WTC11 (cell line): Measurements from ENCODE around the gene TMEM9B. TPM values are rescaled to one million over a fixed set of nuclear protein-coding genes. Genes with fewer than 3 reads are reported as not detected.

Experiments
- ATAC-seq: fragments of 200-7000 bp; cut with Tn5 transposase; 2 replicates; pipeline ENCODE4 v1.10.0; 2021; ENCODE audit warnings: mild to moderate bottlenecking, moderate library complexity
- CTCF ChIA-PET: fragments of 300-600 bp; sonication (Branson Sonifier 250); formaldehyde crosslinking; loops from one replicate; lab custom pipeline; 2021; ENCODE audit warnings: antibody characterized with exemption; lab: Charles Lee
- POLR2A ChIA-PET: fragments of 350-600 bp; sonication (Branson Sonifier 250); formaldehyde crosslinking; loops from one replicate; lab custom pipeline; 2021; ENCODE audit warnings: antibody characterized with exemption; lab: Charles Lee
- DNase-seq: peaks from one replicate; pipeline ENCODE4 v3.0.0; 2021; ENCODE audit warnings: low spot score
- H3K27ac Mint-ChIP-seq: 2 replicates; pipeline ENCODE4 v1.8.0; 2021; ENCODE audit warnings: mixed read lengths
- H3K27me3 Mint-ChIP-seq: 2 replicates; pipeline ENCODE4 v1.8.0; 2021; ENCODE audit warnings: low read depth, mild to moderate bottlenecking, moderate library complexity, mixed read lengths
- H3K36me3 Mint-ChIP-seq: 2 replicates; pipeline ENCODE4 v1.8.0; 2021; ENCODE audit warnings: mixed read lengths
- H3K4me1 Mint-ChIP-seq: 2 replicates; pipeline ENCODE4 v1.8.0; 2022; ENCODE audit warnings: mixed read lengths
- H3K4me3 Mint-ChIP-seq: 2 replicates; pipeline ENCODE4 v1.8.0; 2021; ENCODE audit warnings: mild to moderate bottlenecking, moderate library complexity, mixed read lengths
- H3K9me3 Mint-ChIP-seq: 2 replicates; pipeline ENCODE4 v1.8.0; 2021; ENCODE audit warnings: mixed read lengths
- CREM ChIP-seq: sonication (generic); formaldehyde crosslinking; IDR thresholded peaks from 2 replicates; pipeline ENCODE4 v1.8.1; 2022; ENCODE audit warnings: mild to moderate bottlenecking, missing genetic modification reagents, moderate library complexity
- ESRRA ChIP-seq: sonication (generic); formaldehyde crosslinking; IDR thresholded peaks from 2 replicates; pipeline ENCODE4 v1.8.1; 2022; ENCODE audit warnings: mild to moderate bottlenecking, missing genetic modification reagents, borderline replicate concordance
- IRF1 ChIP-seq: sonication (generic); formaldehyde crosslinking; IDR thresholded peaks from 2 replicates; pipeline ENCODE4 v1.8.0; 2023; ENCODE audit warnings: missing genetic modification reagents
- MLX ChIP-seq: sonication (generic); formaldehyde crosslinking; IDR thresholded peaks from 2 replicates; pipeline ENCODE4 v1.8.1; 2023; ENCODE audit warnings: mild to moderate bottlenecking, missing genetic modification reagents, moderate library complexity
- MXD4 ChIP-seq: fragments of 250-450 bp; sonication (Bioruptor Pico); IDR thresholded peaks from 2 replicates; pipeline ENCODE4 v1.8.0; 2021; ENCODE audit warnings: mild to moderate bottlenecking, moderate library complexity, borderline replicate concordance
- MYBL2 ChIP-seq: sonication (generic); formaldehyde crosslinking; IDR thresholded peaks from 2 replicates; pipeline ENCODE4 v1.8.1; 2023; ENCODE audit warnings: mild to moderate bottlenecking, moderate library complexity, missing genetic modification reagents
- NR1H2 ChIP-seq: sonication (generic); formaldehyde crosslinking; IDR thresholded peaks from 2 replicates; pipeline ENCODE4 v1.9.0; 2021; ENCODE audit warnings: mild to moderate bottlenecking, moderate library complexity, missing genetic modification reagents
- NR2C2 ChIP-seq: sonication (generic); formaldehyde crosslinking; IDR thresholded peaks from 2 replicates; pipeline ENCODE4 v1.8.0; 2022; ENCODE audit warnings: mild to moderate bottlenecking, missing genetic modification reagents
- NR3C1 ChIP-seq: sonication (generic); formaldehyde crosslinking; conservative IDR thresholded peaks from 2 replicates; pipeline ENCODE4 v1.8.1; 2023; ENCODE audit warnings: low read depth, mild to moderate bottlenecking, missing genetic modification reagents
- SOX15 ChIP-seq: fragments of 250-450 bp; sonication (Bioruptor Pico); IDR thresholded peaks from 2 replicates; pipeline ENCODE4 v1.9.0; 2021; ENCODE audit warnings: mild to moderate bottlenecking
- USF1 ChIP-seq: sonication (generic); formaldehyde crosslinking; IDR thresholded peaks from 2 replicates; pipeline ENCODE4 v1.8.0; 2022; ENCODE audit warnings: mild to moderate bottlenecking, missing genetic modification reagents
- ZNF121 ChIP-seq: sonication (generic); formaldehyde crosslinking; IDR thresholded peaks from 2 replicates; pipeline ENCODE4 v1.8.0; 2023; ENCODE audit warnings: missing genetic modification reagents
- ZNF138 ChIP-seq: sonication (generic); formaldehyde crosslinking; conservative IDR thresholded peaks from 2 replicates; pipeline ENCODE4 v1.8.1; 2022; ENCODE audit warnings: mild to moderate bottlenecking, moderate library complexity, missing genetic modification reagents
- ZNF263 ChIP-seq: sonication (generic); formaldehyde crosslinking; IDR thresholded peaks from 2 replicates; pipeline ENCODE4 v1.8.1; 2022; ENCODE audit warnings: low read depth, mild to moderate bottlenecking, moderate library complexity, missing genetic modification reagents
- total RNA-seq: library from RNA; stranded (reverse); gene quantifications from 3 replicates; pipeline ENCODE4 v1.2.3, GENCODE V29; 2021
- TF ChIP-seq, protein P1 (sequence below): fragments of 250-450 bp; sonication (Bioruptor Pico); IDR thresholded peaks from 2 replicates; pipeline ENCODE4 v1.8.0; 2021; ENCODE audit warnings: mild to moderate bottlenecking
- TF ChIP-seq, protein P2 (sequence below): sonication (generic); formaldehyde crosslinking; IDR thresholded peaks from 2 replicates; pipeline ENCODE4 v1.8.1; 2022; ENCODE audit warnings: mild to moderate bottlenecking, moderate library complexity, missing genetic modification reagents
- TF ChIP-seq, protein P3 (sequence below): sonication (generic); formaldehyde crosslinking; conservative IDR thresholded peaks from 2 replicates; pipeline ENCODE4 v1.8.1; 2023; ENCODE audit warnings: mild to moderate bottlenecking, low read depth, missing genetic modification reagents, moderate library complexity
- TF ChIP-seq, protein P4 (sequence below): sonication (generic); formaldehyde crosslinking; IDR thresholded peaks from 2 replicates; pipeline ENCODE4 v1.8.0; 2023; ENCODE audit warnings: mild to moderate bottlenecking, missing genetic modification reagents
- TF ChIP-seq, protein P5 (sequence below): sonication (generic); formaldehyde crosslinking; conservative IDR thresholded peaks from 2 replicates; pipeline ENCODE4 v1.8.1; 2022; ENCODE audit warnings: mild to moderate bottlenecking, missing genetic modification reagents

TMEM9B gene
- total RNA-seq, 1 experiment from 2014 or later = 8.7 TPM

- TF ChIP-seq ZNF138 = no peak
- TF ChIP-seq NR3C1 (CRISPR knock-in tag) = no peak
- no peak for TF ChIP-seq NR2C2
- TF ChIP-seq CREM (CRISPR knock-in tag) = no peak
- TF ChIP-seq, protein P1, sequence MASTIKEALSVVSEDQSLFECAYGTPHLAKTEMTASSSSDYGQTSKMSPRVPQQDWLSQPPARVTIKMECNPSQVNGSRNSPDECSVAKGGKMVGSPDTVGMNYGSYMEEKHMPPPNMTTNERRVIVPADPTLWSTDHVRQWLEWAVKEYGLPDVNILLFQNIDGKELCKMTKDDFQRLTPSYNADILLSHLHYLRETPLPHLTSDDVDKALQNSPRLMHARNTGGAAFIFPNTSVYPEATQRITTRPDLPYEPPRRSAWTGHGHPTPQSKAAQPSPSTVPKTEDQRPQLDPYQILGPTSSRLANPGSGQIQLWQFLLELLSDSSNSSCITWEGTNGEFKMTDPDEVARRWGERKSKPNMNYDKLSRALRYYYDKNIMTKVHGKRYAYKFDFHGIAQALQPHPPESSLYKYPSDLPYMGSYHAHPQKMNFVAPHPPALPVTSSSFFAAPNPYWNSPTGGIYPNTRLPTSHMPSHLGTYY = no peak
- TF ChIP-seq MLX (CRISPR knock-in tag) = no peak
- no peak for TF ChIP-seq NR1H2 (CRISPR knock-in tag)
- Mint-ChIP-seq H3K27me3 (no peaks in the 10 kb centered on the region), H3K4me3 (no peak overlapping the region), H3K27ac (peak overlapping the region; percentile 27; the same call in 1 of the 2 replicates), H3K4me1 (peaks cover 27% of the 10 kb centered on the region), H3K9me3 (no peaks in the 10 kb centered on the region), H3K36me3 (peaks cover 51% of the 10 kb centered on the region)
- DNase-seq = peak; percentile 31
- POLR2A ChIA-PET = no interaction called here
- peak; percentile 79 for ATAC-seq
- CTCF ChIA-PET = interaction anchor here (1.2 to 9.1 kb wide), 2 partner anchors 43 to 99 kb away, joined by 3 to 110 read pairs; no protein-coding TSS in a partner anchor
Measured at GRCh38 chr11:8917157-8917825, 47.0 kb downstream of the TMEM9B start.

DNA sequence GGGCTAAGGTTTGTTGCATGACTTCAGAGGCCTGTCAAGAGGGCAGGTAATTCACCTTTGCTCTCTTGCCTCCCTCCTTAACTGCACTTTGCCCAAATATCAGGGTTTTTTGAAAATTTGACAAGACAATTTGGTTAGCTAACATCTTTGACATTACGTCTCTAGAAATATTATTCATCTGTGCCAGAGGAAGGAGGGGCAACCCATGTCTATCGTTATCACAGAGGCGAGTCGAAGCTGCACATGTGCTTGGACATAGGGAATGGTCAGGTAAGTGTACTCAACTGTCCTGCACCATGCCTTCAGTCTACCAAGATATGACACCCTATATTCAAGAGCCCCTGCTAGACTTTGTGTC is 49.6 kb downstream of the TMEM9B start:
- DNase-seq (no peak), ATAC-seq (no peak)
- H3K4me3 Mint-ChIP-seq = no peak overlapping the region
- no peaks in the 10 kb centered on the region for H3K9me3 Mint-ChIP-seq
- peaks cover 42% of the 10 kb centered on the region for H3K36me3 Mint-ChIP-seq
- TF ChIP-seq, protein P2, sequence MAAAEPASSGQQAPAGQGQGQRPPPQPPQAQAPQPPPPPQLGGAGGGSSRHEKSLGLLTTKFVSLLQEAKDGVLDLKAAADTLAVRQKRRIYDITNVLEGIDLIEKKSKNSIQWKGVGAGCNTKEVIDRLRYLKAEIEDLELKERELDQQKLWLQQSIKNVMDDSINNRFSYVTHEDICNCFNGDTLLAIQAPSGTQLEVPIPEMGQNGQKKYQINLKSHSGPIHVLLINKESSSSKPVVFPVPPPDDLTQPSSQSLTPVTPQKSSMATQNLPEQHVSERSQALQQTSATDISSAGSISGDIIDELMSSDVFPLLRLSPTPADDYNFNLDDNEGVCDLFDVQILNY (CRISPR knock-in tag) = no peak
- TF ChIP-seq NR2C2 (no peak), ZNF121 (no peak), IRF1 (CRISPR knock-in tag) (no peak), ZNF263 (no peak), MYBL2 (no peak), SOX15 (CRISPR knock-in tag) (no peak), USF1 (CRISPR knock-in tag) (no peak), MXD4 (CRISPR knock-in tag) (no peak), ESRRA (CRISPR knock-in tag) (no peak)
- TF ChIP-seq, protein P3, sequence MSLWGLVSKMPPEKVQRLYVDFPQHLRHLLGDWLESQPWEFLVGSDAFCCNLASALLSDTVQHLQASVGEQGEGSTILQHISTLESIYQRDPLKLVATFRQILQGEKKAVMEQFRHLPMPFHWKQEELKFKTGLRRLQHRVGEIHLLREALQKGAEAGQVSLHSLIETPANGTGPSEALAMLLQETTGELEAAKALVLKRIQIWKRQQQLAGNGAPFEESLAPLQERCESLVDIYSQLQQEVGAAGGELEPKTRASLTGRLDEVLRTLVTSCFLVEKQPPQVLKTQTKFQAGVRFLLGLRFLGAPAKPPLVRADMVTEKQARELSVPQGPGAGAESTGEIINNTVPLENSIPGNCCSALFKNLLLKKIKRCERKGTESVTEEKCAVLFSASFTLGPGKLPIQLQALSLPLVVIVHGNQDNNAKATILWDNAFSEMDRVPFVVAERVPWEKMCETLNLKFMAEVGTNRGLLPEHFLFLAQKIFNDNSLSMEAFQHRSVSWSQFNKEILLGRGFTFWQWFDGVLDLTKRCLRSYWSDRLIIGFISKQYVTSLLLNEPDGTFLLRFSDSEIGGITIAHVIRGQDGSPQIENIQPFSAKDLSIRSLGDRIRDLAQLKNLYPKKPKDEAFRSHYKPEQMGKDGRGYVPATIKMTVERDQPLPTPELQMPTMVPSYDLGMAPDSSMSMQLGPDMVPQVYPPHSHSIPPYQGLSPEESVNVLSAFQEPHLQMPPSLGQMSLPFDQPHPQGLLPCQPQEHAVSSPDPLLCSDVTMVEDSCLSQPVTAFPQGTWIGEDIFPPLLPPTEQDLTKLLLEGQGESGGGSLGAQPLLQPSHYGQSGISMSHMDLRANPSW (CRISPR knock-in tag) = no peak
- TF ChIP-seq, protein P4, sequence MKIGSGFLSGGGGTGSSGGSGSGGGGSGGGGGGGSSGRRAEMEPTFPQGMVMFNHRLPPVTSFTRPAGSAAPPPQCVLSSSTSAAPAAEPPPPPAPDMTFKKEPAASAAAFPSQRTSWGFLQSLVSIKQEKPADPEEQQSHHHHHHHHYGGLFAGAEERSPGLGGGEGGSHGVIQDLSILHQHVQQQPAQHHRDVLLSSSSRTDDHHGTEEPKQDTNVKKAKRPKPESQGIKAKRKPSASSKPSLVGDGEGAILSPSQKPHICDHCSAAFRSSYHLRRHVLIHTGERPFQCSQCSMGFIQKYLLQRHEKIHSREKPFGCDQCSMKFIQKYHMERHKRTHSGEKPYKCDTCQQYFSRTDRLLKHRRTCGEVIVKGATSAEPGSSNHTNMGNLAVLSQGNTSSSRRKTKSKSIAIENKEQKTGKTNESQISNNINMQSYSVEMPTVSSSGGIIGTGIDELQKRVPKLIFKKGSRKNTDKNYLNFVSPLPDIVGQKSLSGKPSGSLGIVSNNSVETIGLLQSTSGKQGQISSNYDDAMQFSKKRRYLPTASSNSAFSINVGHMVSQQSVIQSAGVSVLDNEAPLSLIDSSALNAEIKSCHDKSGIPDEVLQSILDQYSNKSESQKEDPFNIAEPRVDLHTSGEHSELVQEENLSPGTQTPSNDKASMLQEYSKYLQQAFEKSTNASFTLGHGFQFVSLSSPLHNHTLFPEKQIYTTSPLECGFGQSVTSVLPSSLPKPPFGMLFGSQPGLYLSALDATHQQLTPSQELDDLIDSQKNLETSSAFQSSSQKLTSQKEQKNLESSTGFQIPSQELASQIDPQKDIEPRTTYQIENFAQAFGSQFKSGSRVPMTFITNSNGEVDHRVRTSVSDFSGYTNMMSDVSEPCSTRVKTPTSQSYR (CRISPR knock-in tag) = no peak
- TF ChIP-seq, protein P5, sequence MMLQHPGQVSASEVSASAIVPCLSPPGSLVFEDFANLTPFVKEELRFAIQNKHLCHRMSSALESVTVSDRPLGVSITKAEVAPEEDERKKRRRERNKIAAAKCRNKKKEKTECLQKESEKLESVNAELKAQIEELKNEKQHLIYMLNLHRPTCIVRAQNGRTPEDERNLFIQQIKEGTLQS (CRISPR knock-in tag) = no peak
- CTCF ChIA-PET = interaction anchor here (0.9 to 9.1 kb wide), 8 partner anchors 11 to 592 kb away, joined by 3 to 110 read pairs (median 4); no protein-coding TSS in a partner anchor
- H3K27me3 Mint-ChIP-seq = peaks cover 7% of the 10 kb centered on the region
- no peak overlapping the region for H3K27ac Mint-ChIP-seq
- peaks cover 36% of the 10 kb centered on the region for H3K4me1 Mint-ChIP-seq
- POLR2A ChIA-PET = no interaction called here
